Measurements from ENCODE around the gene CNNM4. TPM values are rescaled to one million over a fixed set of nuclear protein-coding genes. Genes with fewer than 3 reads are reported as not detected.

CNNM4 gene
- total RNA-seq, 1 donor from 2014 or later, result 12.5 TPM

- intact Hi-C loops (cut with micrococcal nuclease), result no loop called here
These were observed 49.5 kb downstream of the CNNM4 start for GRCh38 chr2:96809951-96810782.

- intact Hi-C loops (cut with micrococcal nuclease), result no loop called here
These were observed 50.1 kb downstream of the CNNM4 start for GRCh38 chr2:96810783-96811192.

DNA sequence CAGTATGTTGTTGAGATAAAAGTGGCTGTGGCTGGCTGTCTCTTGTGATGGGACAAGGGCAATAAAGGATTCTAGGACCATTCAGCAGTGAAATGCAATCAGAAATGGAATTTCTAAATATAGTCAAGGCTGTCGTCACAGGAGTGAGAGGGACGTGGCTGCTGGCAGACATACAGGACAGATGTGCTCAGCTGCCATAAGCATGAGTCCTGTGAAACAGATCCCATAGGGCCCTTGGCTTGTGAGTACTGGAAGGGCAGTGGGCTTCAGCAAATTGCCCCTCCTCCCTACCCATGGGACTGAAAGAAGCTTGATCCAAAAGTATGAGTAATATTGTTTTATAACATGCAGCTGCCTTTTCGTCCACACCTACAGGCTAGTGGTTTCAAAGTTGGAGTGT lies 51.2 kb downstream of the CNNM4 start:
- intact Hi-C loops (cut with micrococcal nuclease), result no loop called here

GRCh38 chr2:96813656-96814055 lies 53.0 kb downstream of the CNNM4 start:
- intact Hi-C loops (cut with micrococcal nuclease), result no loop called here

DNA sequence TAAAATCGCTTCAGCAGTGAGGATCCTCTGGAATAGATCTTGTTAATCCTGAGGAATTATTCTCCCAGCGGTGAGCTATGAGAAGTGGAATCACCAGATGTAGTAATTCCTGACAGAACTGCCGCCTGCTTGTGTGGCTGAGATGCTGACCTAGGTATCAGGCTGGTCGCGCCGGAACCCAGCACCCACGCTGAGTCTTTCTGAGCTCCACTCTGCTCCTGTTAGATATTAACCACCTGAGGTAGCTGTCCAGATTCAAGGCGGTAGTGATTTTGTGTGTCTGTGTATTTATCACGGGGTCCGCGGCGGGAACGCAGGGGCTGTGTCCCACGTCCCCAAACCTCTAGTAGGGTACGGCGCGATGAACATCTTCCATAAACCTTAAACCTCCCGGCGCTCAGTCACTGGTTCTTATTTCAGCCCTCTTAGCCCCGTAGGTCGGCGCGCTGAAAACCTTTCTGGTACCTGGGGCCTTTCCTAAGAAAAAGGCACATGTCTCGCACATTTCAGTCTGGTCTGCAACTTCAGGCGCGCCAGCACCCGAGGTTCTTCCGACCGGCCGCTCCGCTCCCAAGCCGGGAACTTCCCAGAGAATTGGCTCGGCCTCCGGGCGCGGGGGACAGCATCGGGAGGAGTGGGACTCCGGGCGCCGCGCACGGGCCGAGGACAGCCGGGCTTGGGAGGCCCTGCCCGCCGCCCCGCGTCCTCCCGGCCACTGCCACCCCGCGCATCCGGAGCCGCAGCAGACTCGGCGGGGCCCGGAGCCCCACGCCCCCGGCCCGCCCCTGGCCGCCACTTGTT lies 54.8 kb downstream of the CNNM4 start:
- intact Hi-C loops (cut with micrococcal nuclease), result loop anchor here (1.0 to 5.0 kb wide), 13 partner anchors 9 to 493 kb away; partner anchors contain the start of genes ANKRD36, ANKRD39, ARID5A and CNNM4

DNA sequence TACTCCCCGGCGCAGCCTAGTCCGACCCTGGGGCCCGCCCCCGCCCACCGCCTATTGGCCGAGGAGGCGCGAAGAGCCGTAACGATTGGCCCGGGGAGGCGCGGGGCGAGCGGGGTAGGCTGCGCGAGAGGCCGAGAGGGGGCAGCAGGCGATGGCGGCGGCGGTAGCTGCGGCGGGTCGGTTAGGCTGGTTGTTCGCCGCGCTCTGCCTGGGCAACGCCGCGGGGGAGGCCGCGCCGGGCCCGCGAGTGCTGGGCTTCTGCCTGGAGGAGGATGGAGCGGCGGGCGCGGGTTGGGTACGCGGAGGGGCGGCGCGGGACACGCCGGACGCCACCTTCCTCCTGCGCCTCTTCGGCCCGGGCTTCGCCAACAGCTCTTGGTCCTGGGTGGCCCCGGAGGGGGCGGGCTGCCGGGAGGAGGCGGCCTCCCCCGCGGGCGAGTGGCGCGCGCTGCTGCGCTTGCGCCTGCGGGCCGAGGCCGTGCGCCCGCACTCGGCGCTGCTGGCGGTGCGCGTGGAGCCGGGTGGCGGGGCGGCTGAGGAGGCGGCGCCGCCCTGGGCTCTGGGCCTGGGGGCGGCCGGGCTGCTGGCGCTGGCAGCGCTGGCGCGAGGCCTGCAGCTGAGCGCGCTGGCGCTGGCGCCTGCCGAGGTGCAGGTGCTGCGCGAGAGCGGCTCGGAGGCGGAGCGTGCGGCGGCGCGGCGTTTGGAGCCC lies 55.6 kb downstream of the CNNM4 start, which contains the start of gene CNNM3:
Gene CNNM3 (plus strand): TSS at position 142 of the 709 bp plus-strand sequence. CDS start 10 bp downstream, at position 152.
- intact Hi-C loops (cut with micrococcal nuclease), result loop anchor here (1.0 to 5.0 kb wide), 12 partner anchors 23 to 494 kb away; partner anchors contain the start of genes ANKRD36, ANKRD39, ARID5A and CNNM4

DNA sequence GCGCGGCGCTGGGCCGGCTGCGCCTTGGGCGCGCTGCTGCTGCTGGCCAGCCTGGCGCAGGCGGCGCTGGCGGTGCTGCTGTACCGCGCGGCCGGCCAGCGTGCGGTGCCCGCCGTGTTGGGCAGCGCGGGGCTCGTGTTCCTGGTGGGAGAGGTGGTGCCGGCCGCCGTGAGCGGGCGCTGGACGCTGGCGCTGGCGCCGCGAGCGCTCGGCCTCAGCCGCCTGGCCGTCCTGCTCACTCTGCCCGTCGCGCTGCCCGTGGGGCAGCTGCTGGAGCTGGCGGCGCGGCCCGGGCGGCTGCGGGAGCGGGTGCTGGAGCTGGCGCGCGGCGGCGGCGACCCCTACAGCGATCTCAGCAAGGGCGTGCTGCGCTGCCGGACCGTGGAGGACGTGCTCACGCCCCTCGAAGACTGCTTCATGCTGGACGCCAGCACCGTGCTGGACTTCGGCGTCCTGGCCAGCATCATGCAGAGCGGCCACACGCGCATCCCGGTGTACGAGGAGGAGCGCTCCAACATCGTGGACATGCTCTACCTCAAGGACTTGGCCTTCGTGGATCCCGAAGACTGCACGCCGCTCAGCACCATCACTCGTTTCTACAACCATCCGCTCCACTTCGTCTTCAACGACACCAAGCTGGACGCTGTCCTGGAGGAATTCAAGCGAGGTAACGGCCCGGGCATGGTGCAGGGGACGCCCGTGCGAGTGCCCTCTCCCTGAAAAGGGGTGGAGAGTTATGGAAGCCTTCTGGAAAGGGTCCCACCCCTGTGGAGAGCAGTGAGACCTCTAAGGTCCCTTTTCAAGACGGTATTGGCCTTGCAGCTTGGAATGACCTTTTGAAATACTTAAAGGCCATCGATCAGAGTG lies 56.4 kb downstream of the CNNM4 start:
- intact Hi-C loops (cut with micrococcal nuclease), result loop anchor here (1.0 to 5.0 kb wide), 12 partner anchors 22 to 495 kb away; partner anchors contain the start of genes ANKRD36, ANKRD39, ARID5A and CNNM4

DNA sequence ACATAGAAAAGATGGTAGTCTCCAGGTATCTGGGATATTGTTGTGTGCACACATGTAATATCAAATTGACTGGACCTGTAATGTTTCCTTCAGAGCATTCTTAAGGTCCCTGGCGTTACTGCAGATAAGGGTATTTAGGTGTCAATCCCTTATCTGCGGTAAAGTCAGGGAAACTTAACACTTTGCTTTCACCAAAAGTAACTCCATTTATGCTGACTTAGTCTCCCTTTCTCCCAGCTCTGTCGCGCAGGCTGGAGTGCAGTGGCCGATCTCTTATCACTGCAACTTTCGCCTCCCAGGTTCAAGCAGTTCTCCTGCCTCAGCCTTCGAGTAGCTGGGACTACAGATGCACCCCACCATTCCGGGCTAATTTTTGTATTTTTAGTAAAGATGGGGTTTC lies 57.2 kb downstream of the CNNM4 start:
- intact Hi-C loops (cut with micrococcal nuclease), result loop anchor here (2.0 to 5.0 kb wide), 4 partner anchors 43 to 496 kb away; partner anchors contain the start of genes ARID5A and NCAPH

GRCh38 chr2:96819128-96819875 lies 58.6 kb downstream of the CNNM4 start:
- intact Hi-C loops (cut with micrococcal nuclease), result loop anchor here (5.0 kb wide), 2 partner anchors 482 to 497 kb away; partner anchors contain the start of gene NCAPH

GRCh38 chr2:96819876-96820511 lies 59.3 kb downstream of the CNNM4 start:
- intact Hi-C loops (cut with micrococcal nuclease), result loop anchor here (5.0 kb wide), 2 partner anchors 483 to 498 kb away; partner anchors contain the start of gene NCAPH

DNA sequence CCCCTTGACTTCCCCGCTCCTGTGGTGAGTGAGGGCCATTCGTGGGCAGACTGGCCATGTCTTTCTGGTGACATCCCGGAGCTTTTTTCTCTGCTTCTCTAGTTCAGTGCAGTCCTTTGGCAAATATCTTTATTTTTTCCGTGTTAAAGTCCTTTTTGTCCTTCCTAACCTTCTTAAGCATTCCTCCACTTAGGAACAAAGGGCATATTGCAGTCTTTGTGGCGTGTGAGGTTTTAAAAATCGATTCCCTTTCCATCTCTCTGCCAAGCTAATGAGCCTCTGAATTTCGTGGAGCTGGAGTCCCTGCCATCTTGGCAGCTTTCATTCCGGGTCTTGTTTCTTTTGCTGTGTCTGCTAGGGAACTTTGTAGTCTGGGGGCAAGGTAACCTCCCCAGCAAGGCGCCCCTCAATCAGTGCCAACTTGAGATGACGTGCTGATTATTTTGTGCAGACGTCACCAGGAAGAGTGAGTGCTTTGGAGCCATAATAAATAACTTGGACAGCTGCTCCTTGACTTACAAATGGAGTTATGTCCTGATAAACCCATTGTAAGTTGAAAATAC lies 60.5 kb downstream of the CNNM4 start:
- intact Hi-C loops (cut with micrococcal nuclease), result no loop called here

GRCh38 chr2:96822786-96823185 lies 62.1 kb downstream of the CNNM4 start:
- intact Hi-C loops (cut with micrococcal nuclease), result no loop called here

DNA sequence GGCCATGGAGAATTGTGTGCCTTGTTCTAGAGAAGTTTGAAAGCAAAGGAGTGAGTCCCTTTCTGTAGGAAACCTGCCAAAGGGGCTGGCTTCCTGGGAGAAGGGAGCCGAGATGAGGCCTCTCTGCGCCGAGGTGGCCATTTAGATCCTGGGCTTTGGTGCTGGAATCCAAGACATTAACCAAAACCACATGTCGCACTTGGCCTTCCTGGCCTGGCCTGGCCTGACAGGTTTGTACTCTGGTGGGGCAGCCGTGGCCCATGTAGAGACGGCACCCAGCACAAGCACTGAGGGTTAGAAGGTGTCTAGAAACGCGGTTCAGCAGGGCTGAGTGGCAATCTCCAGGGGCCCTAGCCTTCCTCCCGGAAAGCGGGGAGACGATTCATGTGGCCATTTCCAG lies 62.5 kb downstream of the CNNM4 start:
- intact Hi-C loops (cut with micrococcal nuclease), result no loop called here

DNA sequence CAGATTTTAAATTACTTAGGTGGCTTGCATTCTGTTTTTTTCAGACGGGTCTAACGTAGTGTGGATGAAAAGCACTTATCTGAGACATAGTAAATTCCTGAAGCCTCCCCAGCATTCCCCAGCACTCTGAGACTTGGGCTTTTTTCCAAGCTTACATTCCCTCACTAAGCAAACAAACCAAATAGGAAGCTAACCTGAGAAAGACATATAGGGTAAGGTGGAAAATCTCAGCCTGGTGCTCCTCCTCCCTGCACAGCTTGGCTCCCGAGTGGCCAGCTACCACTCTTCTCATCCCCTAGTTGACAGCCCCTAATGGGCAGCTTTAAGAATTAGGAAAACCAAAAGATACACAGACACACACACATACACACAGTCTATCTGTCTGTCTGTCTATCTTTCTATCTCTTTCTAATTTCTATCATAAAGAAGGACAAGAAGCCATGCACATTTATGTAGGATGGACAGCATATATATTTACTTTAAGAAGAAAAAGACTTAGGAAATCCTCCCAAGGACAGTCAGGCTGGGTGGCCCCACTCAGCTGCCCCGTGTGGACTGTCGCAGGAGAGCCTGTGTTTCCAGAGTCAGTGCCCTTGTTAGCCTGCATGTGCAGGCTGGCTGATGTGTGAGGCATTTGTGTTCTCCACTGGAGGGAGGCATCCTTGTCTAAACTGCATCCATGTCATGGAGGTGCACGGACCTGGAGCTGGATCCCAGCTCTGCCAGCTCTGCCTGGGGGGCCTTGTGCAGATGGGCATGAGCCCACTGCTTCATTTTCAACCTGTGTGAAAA lies 63.6 kb downstream of the CNNM4 start:
- intact Hi-C loops (cut with micrococcal nuclease), result no loop called here

DNA sequence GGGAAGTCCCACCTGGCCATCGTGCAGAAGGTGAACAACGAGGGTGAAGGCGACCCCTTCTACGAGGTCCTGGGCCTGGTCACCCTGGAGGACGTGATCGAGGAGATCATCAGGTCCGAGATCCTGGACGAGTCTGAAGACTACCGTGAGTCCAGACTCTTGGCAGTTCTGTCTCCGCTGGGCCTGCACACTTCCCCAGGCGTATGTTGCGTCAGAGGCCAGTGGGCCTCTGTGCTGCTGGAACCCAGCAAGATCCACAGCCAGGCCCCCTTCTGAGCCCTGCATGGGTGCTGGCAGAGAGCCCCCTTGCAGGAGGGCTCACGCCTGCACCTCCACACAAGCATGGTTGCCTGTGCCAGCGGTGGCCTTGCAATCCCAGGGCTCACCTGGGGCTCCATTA lies 64.4 kb downstream of the CNNM4 start:
- intact Hi-C loops (cut with micrococcal nuclease), result no loop called here

- intact Hi-C loops (cut with micrococcal nuclease), result no loop called here
These were observed 66.0 kb downstream of the CNNM4 start for GRCh38 chr2:96826546-96827278.

DNA sequence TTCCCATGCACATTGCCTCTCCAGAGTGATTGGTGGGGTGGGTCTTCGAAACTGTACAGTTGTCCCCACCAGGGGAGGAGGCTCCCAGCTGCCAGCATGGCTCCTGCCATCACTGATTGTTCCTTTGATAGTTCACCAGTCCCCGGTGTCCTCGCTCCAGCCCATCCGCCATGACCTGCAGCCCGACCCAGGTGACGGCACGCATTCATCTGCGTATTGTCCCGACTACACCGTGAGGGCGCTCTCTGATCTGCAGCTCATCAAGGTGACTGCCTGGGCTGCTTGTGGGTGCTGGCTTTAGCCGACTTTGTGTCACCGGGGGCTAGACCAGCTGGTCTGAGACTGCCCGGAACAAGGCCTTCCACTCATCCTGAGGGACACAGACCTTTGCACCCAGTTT lies 67.7 kb downstream of the CNNM4 start:
- intact Hi-C loops (cut with micrococcal nuclease), result no loop called here

Measured in T-helper 1 cell treated with Interleukin-12 subunit alpha and Interleukin-12 subunit beta and Interleukin-4 antibody, amounts not matched to agents 30 ng/mL and 1 ng/mL, for 36 hours (primary cell).